ENCODE results near the gene TTC4.

TTC4 gene

DNA sequence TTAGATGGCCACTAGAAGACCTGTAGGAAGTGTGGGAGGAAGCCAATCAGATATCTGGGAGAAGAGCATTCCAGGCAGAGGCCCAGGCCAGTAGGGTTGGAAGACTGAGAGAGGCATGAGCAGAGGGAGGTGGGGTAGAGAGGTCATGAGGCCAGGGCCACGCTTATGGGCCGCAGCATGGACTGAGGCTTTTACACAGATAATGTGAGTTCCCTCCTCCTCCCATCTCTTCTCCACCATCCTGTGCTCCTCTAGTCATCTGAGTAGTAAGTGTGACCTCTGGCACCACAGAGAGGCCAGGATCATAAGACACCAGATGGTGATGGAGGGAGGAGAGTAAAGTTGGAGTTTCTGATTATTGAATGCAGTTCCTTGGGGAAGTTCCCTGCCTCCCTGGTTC is 68.4 kb downstream of the TTC4 start:
- no peak for DNase-seq (ENCODE audit: low spot score)

DNA sequence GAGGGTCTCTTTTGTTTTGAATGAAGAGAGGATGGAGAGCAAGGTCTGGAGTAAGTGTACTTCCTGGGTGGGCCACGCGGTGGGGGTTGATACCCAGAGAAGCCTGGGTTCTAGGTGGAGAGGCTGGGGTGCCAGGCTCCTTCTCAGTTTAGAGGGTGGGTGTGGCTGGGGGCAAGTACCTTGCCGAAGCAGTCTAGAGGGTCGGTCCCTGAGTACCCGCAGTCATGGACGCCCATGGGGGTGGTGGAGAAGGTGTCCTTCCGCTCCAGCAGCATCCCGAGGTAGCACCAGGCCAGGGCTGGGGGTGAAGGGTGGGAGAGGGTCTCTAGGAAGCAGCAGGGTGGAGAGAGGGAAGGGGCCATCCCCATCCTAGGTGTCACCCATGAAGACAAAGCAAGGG is 71.1 kb downstream of the TTC4 start:
- no peak for DNase-seq (ENCODE audit: low spot score)

DNA sequence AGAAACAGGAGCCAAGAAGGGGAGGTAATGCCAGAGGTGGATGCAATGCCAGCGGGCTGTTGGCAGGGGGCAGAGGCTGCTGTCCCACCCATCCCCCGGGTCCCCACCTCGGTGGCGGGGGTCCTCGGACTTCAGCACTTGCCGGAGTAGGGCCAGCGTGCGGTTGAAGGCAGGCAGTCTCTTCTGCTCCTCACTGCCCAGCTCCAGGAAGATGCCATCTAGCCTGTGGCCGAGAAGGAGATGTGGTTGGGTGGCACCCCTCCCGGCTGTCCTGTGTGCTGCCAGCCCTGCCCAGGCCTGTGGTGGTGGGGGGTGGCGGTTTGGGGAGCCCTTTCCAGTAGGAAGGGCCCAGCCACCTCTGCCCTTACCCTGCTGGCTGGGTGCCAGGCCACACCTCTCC is 71.9 kb downstream of the TTC4 start:
- DNase-seq (ENCODE audit: low spot score): no peak

DNA sequence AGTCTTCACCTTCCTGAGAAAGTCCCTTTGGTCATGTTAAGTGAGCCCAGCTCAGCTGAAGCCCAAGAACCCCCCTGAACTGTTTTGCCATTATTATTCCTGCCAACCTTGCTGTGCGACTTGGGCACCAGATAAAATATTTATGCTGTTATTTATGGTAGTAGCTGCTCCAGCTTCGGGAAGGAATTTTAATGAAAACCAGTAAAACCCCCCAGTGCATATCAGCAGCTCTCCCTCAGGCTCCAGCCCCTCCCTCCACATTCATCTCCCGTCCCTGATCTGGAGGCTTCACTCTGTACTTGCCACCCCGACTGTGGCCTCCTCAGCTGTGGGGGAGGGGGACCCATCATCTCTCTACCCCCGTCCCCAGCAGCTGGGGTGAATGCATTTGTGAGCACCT is 72.8 kb downstream of the TTC4 start:
- no peak for DNase-seq (ENCODE audit: low spot score)

DNA sequence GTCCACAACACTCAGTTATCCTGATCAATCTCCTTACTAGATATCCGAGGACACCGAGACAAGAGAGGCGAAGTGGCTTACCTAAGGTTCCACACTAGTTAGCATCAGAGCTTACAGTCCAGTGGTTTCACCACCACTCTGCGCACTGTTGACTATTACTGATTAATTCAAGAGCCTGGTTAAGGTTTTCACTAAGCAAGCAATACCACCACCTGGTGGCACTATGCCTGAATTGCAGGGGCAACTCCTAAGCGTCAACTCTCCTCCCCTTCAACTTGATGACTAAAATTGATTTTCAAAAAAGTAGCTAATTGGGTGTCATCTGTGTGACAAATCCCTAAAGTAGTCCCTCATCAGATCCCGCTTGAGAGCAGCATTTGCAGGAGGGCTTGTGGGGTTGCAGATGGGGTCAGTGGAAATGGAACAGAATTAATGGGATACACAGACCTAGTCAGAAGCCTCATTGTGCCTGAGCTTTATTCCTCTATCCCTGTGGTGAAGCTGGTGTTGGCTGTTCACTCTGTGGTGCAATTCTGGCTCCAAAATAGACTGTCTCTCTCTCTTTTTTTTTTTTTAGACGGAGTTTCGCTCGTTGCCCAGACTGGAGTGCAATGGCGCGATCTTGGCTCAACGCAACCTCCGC is 76.3 kb downstream of the TTC4 start:
- DNase-seq (ENCODE audit: low spot score): peak; percentile 84

Measured in NAMALWA (cell line).